ENCODE data around the gene CUL9.

DNA sequence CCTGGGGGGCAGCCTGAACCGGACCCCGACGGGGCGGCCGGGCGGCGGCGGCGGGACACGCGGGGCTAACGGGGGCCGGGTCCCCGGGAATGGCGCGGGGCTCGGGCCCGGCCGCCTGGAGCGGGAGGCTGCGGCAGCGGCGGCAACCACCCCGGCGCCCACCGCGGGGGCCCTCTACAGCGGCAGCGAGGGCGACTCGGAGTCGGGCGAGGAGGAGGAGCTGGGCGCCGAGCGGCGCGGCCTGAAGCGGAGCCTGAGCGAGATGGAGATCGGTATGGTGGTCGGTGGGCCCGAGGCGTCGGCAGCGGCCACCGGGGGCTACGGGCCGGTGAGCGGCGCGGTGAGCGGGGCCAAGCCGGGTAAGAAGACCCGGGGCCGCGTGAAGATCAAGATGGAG, 10.3 kb upstream of the CUL9 start:
- TF ChIP-seq, protein P1, sequence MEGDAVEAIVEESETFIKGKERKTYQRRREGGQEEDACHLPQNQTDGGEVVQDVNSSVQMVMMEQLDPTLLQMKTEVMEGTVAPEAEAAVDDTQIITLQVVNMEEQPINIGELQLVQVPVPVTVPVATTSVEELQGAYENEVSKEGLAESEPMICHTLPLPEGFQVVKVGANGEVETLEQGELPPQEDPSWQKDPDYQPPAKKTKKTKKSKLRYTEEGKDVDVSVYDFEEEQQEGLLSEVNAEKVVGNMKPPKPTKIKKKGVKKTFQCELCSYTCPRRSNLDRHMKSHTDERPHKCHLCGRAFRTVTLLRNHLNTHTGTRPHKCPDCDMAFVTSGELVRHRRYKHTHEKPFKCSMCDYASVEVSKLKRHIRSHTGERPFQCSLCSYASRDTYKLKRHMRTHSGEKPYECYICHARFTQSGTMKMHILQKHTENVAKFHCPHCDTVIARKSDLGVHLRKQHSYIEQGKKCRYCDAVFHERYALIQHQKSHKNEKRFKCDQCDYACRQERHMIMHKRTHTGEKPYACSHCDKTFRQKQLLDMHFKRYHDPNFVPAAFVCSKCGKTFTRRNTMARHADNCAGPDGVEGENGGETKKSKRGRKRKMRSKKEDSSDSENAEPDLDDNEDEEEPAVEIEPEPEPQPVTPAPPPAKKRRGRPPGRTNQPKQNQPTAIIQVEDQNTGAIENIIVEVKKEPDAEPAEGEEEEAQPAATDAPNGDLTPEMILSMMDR (conservative IDR thresholded peaks at IDR 0.05; ENCODE audit: low read depth, low read length) = no peak
- TF ChIP-seq EZH2 (IDR thresholded peaks at IDR 0.05; ENCODE audit: low read length, unreplicated experiment) = no peak
